Testis (tissue), 3 donors: ENCODE results near the gene IFIT5. TPM values are rescaled to one million over a fixed set of nuclear protein-coding genes. Genes with fewer than 3 reads are reported as not detected.

Experiments
- DNase-seq: peaks from one replicate; pipeline ENCODE4 v3.0.0-alpha.2; 2019
- H3K27ac ChIP-seq, 2 donors: fragments of 200-600 bp; sonication (generic); one replicate each; pipeline ENCODE4 v1.5.1; 2019
- H3K27me3 ChIP-seq: fragments of 200-600 bp; sonication (generic); one replicate; pipeline ENCODE4 v1.5.1; 2019
- H3K36me3 ChIP-seq: fragments of 200-600 bp; sonication (generic); one replicate; pipeline ENCODE4 v1.5.1; 2017; ENCODE audit warnings: low read depth; ENCODE audit errors: missing control alignments
- H3K4me1 ChIP-seq: fragments of 200-600 bp; sonication (generic); one replicate; pipeline ENCODE4 v1.5.1; 2019
- H3K4me3 ChIP-seq, 2 donors: fragments of 200-600 bp; sonication (generic); one replicate each; pipeline ENCODE4 v1.5.1; 2017 to 2019
- H3K9me3 ChIP-seq: fragments of 200-600 bp; sonication (generic); one replicate; pipeline ENCODE4 v1.5.1; 2017
- CTCF ChIP-seq, 3 experiments: fragments of 450-650 bp in 2 of 3; fragments of 200-600 bp in 1 of 3; sonication (generic) in 1 of 3; IDR thresholded peaks; one replicate each; pipeline ENCODE4 v1.5.1; 2016 to 2019; ENCODE audit warnings: antibody characterized with exemption in 3 of 3, mild to moderate bottlenecking in 2 of 3, moderate library complexity in 1 of 3
- POLR2A ChIP-seq: fragments of 450-650 bp; IDR thresholded peaks from one replicate; pipeline ENCODE4 v1.6.1; 2017; ENCODE audit warnings: antibody characterized with exemption, mild to moderate bottlenecking, moderate library complexity
- WGBS, 2 donors: methylation state at CpG; one replicate each; pipeline ENCODE4 v1.1.5; 2018; 5-methylcytosine and 5-hydroxymethylcytosine counted together
- intact Hi-C: fragments of 100-400 bp; cut with DNase I; formaldehyde crosslinking; loops from one replicate; pipeline ENCODE4 v1.15.1; 2023; ENCODE audit warnings: low total_unique reads
- polyA plus RNA-seq: library from polyadenylated mRNA; stranded (reverse); fragments of 350-450 nt; fragmentation: Illumina TruSeq; extraction: RNeasy Lipid Tissue Mini Kit (QIAGEN cat#74804); gene quantifications from one replicate; pipeline ENCODE4 v1.2.3, GENCODE V29; 2014; ENCODE audit warnings: low read depth, low replicate concordance; ENCODE audit not compliant: insufficient read depth
- total RNA-seq, 2 donors: library from RNA; depleted of rRNA; stranded (reverse); fragments of >200 nt; gene quantifications; one replicate each; pipeline ENCODE4 v1.2.3, GENCODE V29; 2016

Gene IFIT5
- total and polyA plus RNA-seq, 3 donors from 2014 or later = 6.9 to 9.2 (median 8.2) TPM

- DNase-seq = no peak
- Histone ChIP-seq H3K4me3 (no peak overlapping the region), H3K27me3 (no peaks in the 10 kb centered on the region), H3K36me3 (no peaks in the 10 kb centered on the region), H3K9me3 (no peaks in the 10 kb centered on the region), H3K4me1 (no peaks in the 10 kb centered on the region), H3K27ac (no peak overlapping the region)
- no peak for TF ChIP-seq POLR2A
- no peak for TF ChIP-seq CTCF (IDR thresholded peaks at IDR 0.05)
- WGBS, 2 donors = 79 to 93% methylated on average over 4 of the region's 4 CpGs
- intact Hi-C loops = loop anchor here (10.0 kb wide), 1 partner anchor 127 kb away; no protein-coding TSS in a partner anchor
Observed at GRCh38 chr10:89427629-89428028, 13.3 kb downstream of the IFIT5 start.

- Histone ChIP-seq H3K4me1 (no peaks in the 10 kb centered on the region), H3K27ac (no peak overlapping the region), H3K9me3 (no peaks in the 10 kb centered on the region), H3K4me3 (no peak overlapping the region), H3K27me3 (no peaks in the 10 kb centered on the region), H3K36me3 (no peaks in the 10 kb centered on the region)
- WGBS, 2 donors = 13 to 31% methylated on average over 1 of the region's 1 CpG
- no peak for TF ChIP-seq POLR2A
- TF ChIP-seq CTCF (IDR thresholded peaks at IDR 0.05) = no peak
- intact Hi-C loops = loop anchor here (10.0 kb wide), 1 partner anchor 126 kb away; no protein-coding TSS in a partner anchor
- no peak for DNase-seq
Observed at GRCh38 chr10:89428877-89429276, 14.5 kb downstream of the IFIT5 start.

- H3K36me3 ChIP-seq = no peaks in the 10 kb centered on the region
- H3K27ac ChIP-seq = no peak overlapping the region
Observed at GRCh38 chr10:89431977-89432376, 17.6 kb downstream of the IFIT5 start.

GRCh38 chr10:89438525-89438924 is 24.2 kb downstream of the IFIT5 start:
- H3K36me3 ChIP-seq = no peaks in the 10 kb centered on the region
- H3K4me3 ChIP-seq = no peak overlapping the region
- no peak for DNase-seq
- 95 to 96% methylated on average over 4 of the region's 4 CpGs for WGBS, 2 donors
- intact Hi-C loops = no loop called here
- H3K4me1 ChIP-seq = no peaks in the 10 kb centered on the region
- no peaks in the 10 kb centered on the region for H3K9me3 ChIP-seq
- no peak for TF ChIP-seq POLR2A
- no peaks in the 10 kb centered on the region for H3K27me3 ChIP-seq
- no peak overlapping the region for H3K27ac ChIP-seq

More at GRCh38 chr10:89431977-89432376, 17.6 kb downstream of the IFIT5 start:
- intact Hi-C loops = no loop called here
- TF ChIP-seq CTCF (IDR thresholded peaks at IDR 0.05) = no peak
- no peak for TF ChIP-seq POLR2A
- H3K27me3 ChIP-seq = no peaks in the 10 kb centered on the region
- no peaks in the 10 kb centered on the region for H3K4me1 ChIP-seq
- no peaks in the 10 kb centered on the region for H3K9me3 ChIP-seq
- 48 to 51% methylated on average over 3 of the region's 3 CpGs for WGBS, 2 donors
- no peak overlapping the region for H3K4me3 ChIP-seq
- no peak for DNase-seq

GRCh38 chr10:89440226-89441009 is 26.1 kb downstream of the IFIT5 start:
- H3K4me3 ChIP-seq = no peak overlapping the region
- H3K27ac ChIP-seq = no peak overlapping the region
- no peaks in the 10 kb centered on the region for H3K9me3 ChIP-seq
- no peaks in the 10 kb centered on the region for H3K4me1 ChIP-seq
- WGBS, 2 donors = 73 to 92% methylated on average over 4 of the region's 4 CpGs
- DNase-seq = no peak
- TF ChIP-seq CTCF (IDR thresholded peaks at IDR 0.05) (no peak), POLR2A (no peak)
- no peaks in the 10 kb centered on the region for H3K27me3 ChIP-seq
- intact Hi-C loops = no loop called here
- no peaks in the 10 kb centered on the region for H3K36me3 ChIP-seq
